ENCODE measurements around the gene EIF2S3. TPM values are rescaled to one million over a fixed set of nuclear protein-coding genes. Genes with fewer than 3 reads are reported as not detected.
"Not testable (repeated sequence)": the region's sequence is repeated elsewhere in the genome, so short reads cannot be mapped to it uniquely, and the experiment has no call there.

Gene EIF2S3
- polyA plus RNA-seq, 1 donor from 2014 or later = 93.9 TPM

DNA sequence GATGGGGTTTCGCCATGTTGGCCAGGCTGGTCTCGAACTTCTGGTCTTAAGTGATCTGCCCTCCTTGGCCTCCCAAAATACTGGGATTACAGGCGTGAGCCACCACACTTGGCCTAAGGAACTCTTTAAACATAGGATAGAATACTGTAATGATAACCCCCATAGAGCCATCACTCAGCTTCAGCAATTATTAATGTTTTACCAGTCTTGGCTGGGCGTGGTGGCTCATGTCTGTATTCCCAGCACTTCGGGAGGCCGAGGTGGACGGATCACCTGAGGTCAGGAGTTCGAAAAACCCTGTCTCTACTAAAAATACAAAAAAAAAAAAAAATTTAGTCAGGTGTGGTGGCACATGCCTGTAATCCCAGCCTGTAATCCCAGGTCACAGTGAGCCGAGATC, 15.1 kb downstream of the EIF2S3 start:
- Histone ChIP-seq H3K79me2 (replicated peaks; ENCODE audit: insufficient read depth, low read length) (no peaks in the 10 kb centered on the region), H3K27ac (ENCODE audit: low read length) (no peak overlapping the region), H3K9ac (ENCODE audit: low read length) (no peak overlapping the region), H3K4me2 (ENCODE audit: low read length) (no peak overlapping the region), H3K27me3 (ENCODE audit: insufficient read depth, low read depth, low read length) (no peaks in the 10 kb centered on the region), H3K9me2 (ENCODE audit: insufficient read depth, low read length) (no peaks in the 10 kb centered on the region), H3K9me3 (ENCODE audit: low read length) (no peaks in the 10 kb centered on the region), H3K36me3 (ENCODE audit: insufficient read depth, low read length) (no peaks in the 10 kb centered on the region), H3F3A (ENCODE audit: insufficient read depth, low read length, poor library complexity, severe bottlenecking) (no peaks in the 10 kb centered on the region), H3K4me3 (ENCODE audit: low read length) (no peak overlapping the region), H4K20me1 (ENCODE audit: insufficient read depth) (no peaks in the 10 kb centered on the region), H2AFZ (ENCODE audit: low read depth, low read length) (no peak overlapping the region)
- TF ChIP-seq, protein P1, sequence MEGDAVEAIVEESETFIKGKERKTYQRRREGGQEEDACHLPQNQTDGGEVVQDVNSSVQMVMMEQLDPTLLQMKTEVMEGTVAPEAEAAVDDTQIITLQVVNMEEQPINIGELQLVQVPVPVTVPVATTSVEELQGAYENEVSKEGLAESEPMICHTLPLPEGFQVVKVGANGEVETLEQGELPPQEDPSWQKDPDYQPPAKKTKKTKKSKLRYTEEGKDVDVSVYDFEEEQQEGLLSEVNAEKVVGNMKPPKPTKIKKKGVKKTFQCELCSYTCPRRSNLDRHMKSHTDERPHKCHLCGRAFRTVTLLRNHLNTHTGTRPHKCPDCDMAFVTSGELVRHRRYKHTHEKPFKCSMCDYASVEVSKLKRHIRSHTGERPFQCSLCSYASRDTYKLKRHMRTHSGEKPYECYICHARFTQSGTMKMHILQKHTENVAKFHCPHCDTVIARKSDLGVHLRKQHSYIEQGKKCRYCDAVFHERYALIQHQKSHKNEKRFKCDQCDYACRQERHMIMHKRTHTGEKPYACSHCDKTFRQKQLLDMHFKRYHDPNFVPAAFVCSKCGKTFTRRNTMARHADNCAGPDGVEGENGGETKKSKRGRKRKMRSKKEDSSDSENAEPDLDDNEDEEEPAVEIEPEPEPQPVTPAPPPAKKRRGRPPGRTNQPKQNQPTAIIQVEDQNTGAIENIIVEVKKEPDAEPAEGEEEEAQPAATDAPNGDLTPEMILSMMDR (IDR thresholded peaks at IDR 0.05; ENCODE audit: poor library complexity, severe bottlenecking) = no peak
- no peak for TF ChIP-seq RAD21 (conservative IDR thresholded peaks at IDR 0.05)
- TF ChIP-seq POLR2AphosphoS5 (IDR thresholded peaks at IDR 0.05) = no peak
- TF ChIP-seq TAF1 (IDR thresholded peaks at IDR 0.05; ENCODE audit: low read depth) = no peak
- TF ChIP-seq SMC3 (conservative IDR thresholded peaks at IDR 0.05; ENCODE audit: poor library complexity) = no peak
- TF ChIP-seq EP300 (conservative IDR thresholded peaks at IDR 0.05; ENCODE audit: poor library complexity, severe bottlenecking) = no peak
- TF ChIP-seq REST (IDR thresholded peaks at IDR 0.05; ENCODE audit: borderline replicate concordance) = no peak
- TF ChIP-seq EZH2 (IDR thresholded peaks at IDR 0.05; ENCODE audit: borderline replicate concordance, insufficient read depth, low read length, poor library complexity, severe bottlenecking) = no peak
- no peak for TF ChIP-seq MXI1 (conservative IDR thresholded peaks at IDR 0.05; ENCODE audit: poor library complexity, severe bottlenecking)

GRCh38 chrX:24079411-24079810, 24.7 kb downstream of the EIF2S3 start:
- no peaks in the 10 kb centered on the region for H3F3A ChIP-seq (ENCODE audit: insufficient read depth, low read length, poor library complexity, severe bottlenecking)
- no peak overlapping the region for H3K27ac ChIP-seq (ENCODE audit: low read length)
- TF ChIP-seq, protein P1 (IDR thresholded peaks at IDR 0.05; ENCODE audit: poor library complexity, severe bottlenecking) = no peak
- no peak for TF ChIP-seq MXI1 (conservative IDR thresholded peaks at IDR 0.05; ENCODE audit: poor library complexity, severe bottlenecking)
- no peak overlapping the region for H2AFZ ChIP-seq (ENCODE audit: low read depth, low read length)
- H3K4me2 ChIP-seq (ENCODE audit: low read length) = no peak overlapping the region
- no peaks in the 10 kb centered on the region for H3K79me2 ChIP-seq (replicated peaks; ENCODE audit: insufficient read depth, low read length)
- H3K4me3 ChIP-seq (ENCODE audit: low read length) = no peak overlapping the region
- H3K9me3 ChIP-seq (ENCODE audit: low read length) = no peaks in the 10 kb centered on the region
- no peaks in the 10 kb centered on the region for H3K36me3 ChIP-seq (ENCODE audit: insufficient read depth, low read length)
- no peaks in the 10 kb centered on the region for H3K27me3 ChIP-seq (ENCODE audit: insufficient read depth, low read depth, low read length)
- no peak overlapping the region for H3K9ac ChIP-seq (ENCODE audit: low read length)
- H4K20me1 ChIP-seq (ENCODE audit: insufficient read depth) = no peaks in the 10 kb centered on the region
- H3K9me2 ChIP-seq (ENCODE audit: insufficient read depth, low read length) = no peaks in the 10 kb centered on the region

DNA sequence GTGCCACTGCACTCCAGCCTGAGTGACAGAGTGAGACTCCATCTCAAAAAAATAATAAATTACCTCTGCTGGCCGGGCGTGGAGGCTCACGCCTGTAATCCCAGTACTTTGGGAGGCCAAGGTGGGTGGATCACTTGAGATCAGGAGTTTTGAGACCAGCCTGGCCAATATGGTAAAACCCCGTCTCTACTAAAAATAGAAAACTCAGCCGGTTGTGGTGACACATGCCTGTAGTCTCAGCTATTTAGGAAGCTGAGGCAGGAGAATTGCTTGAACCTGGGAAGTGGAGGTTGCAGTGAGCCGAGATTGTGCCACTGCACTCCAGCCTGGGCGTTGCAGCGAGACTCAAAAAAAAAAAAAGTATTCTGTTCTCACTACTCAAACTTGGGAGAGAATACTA, 25.5 kb downstream of the EIF2S3 start:
- not testable (repeated sequence) for H3F3A ChIP-seq (ENCODE audit: insufficient read depth, low read length, poor library complexity, severe bottlenecking); H3K9ac ChIP-seq (ENCODE audit: low read length); H3K27me3 ChIP-seq (ENCODE audit: insufficient read depth, low read depth, low read length); H3K27ac ChIP-seq (ENCODE audit: low read length); H3K9me3 ChIP-seq (ENCODE audit: low read length); H3K79me2 ChIP-seq (replicated peaks; ENCODE audit: insufficient read depth, low read length); H3K36me3 ChIP-seq (ENCODE audit: insufficient read depth, low read length); H3K4me2 ChIP-seq (ENCODE audit: low read length); H3K9me2 ChIP-seq (ENCODE audit: insufficient read depth, low read length); H3K4me3 ChIP-seq (ENCODE audit: low read length); H4K20me1 ChIP-seq (ENCODE audit: insufficient read depth); H2AFZ ChIP-seq (ENCODE audit: low read depth, low read length)
